SK-N-SH treated with all-trans-retinoic acid at 6 μM for 48 hours (cell line): ENCODE results near the gene NRXN3.
A peak's percentile ranks its signal among the peaks of the same experiment; 100 is the strongest.

Source experiments
- ATAC-seq: fragments of 200-7000 bp; cut with Tn5 transposase; 3 replicates; pipeline ENCODE4 v1.9.1; 2020; ENCODE audit warnings: mild to moderate bottlenecking, moderate library complexity
- ARNTL ChIP-seq: fragments of 450-650 bp; formaldehyde crosslinking; IDR thresholded peaks from 2 replicates; pipeline ENCODE4 v1.5.0; 2020; ENCODE audit warnings: low read depth, mild to moderate bottlenecking, moderate library complexity, borderline replicate concordance
- BACH2 ChIP-seq: fragments of 250-450 bp; sonication (Bioruptor Pico); IDR thresholded peaks from 2 replicates; pipeline ENCODE4 v1.9.0; 2021; ENCODE audit warnings: mild to moderate bottlenecking, borderline replicate concordance
- CSDC2 ChIP-seq: fragments of 250-450 bp; sonication (Bioruptor Pico); IDR thresholded peaks from 2 replicates; pipeline ENCODE4 v1.5.0; 2020; ENCODE audit warnings: mild to moderate bottlenecking, moderate library complexity
- ESRRG ChIP-seq: fragments of 250-450 bp; sonication (Bioruptor Pico); IDR thresholded peaks from 2 replicates; pipeline ENCODE4 v1.6.1; 2021; ENCODE audit warnings: mild to moderate bottlenecking
- GLIS3 ChIP-seq: fragments of 250-450 bp; sonication (Bioruptor Pico); IDR thresholded peaks from 2 replicates; pipeline ENCODE4 v1.5.0; 2020; ENCODE audit warnings: mild to moderate bottlenecking, moderate library complexity
- ISL1 ChIP-seq: fragments of 250-450 bp; sonication (Bioruptor Pico); IDR thresholded peaks from 2 replicates; pipeline ENCODE4 v2.1.2; 2022; ENCODE audit warnings: mild to moderate bottlenecking, moderate library complexity
- OSR1 ChIP-seq: fragments of 250-450 bp; sonication (Bioruptor Pico); IDR thresholded peaks from 2 replicates; pipeline ENCODE4 v1.8.0; 2022; ENCODE audit warnings: moderate library complexity, mild to moderate bottlenecking, inconsistent platforms
- PPARA ChIP-seq: fragments of 250-450 bp; sonication (Bioruptor Pico); IDR thresholded peaks from 2 replicates; pipeline ENCODE4 v1.5.0; 2020; ENCODE audit warnings: mild to moderate bottlenecking, borderline replicate concordance
- RARB ChIP-seq: fragments of 250-450 bp; sonication (Bioruptor Pico); IDR thresholded peaks from 2 replicates; pipeline ENCODE4 v1.8.0; 2021; ENCODE audit warnings: mild to moderate bottlenecking, moderate library complexity
- SNAI2 ChIP-seq: fragments of 250-450 bp; sonication (Bioruptor Pico); IDR thresholded peaks from 2 replicates; pipeline ENCODE4 v1.5.0; 2020; ENCODE audit warnings: mild to moderate bottlenecking, moderate library complexity
- TOX ChIP-seq: fragments of 250-450 bp; sonication (Bioruptor Pico); IDR thresholded peaks from 2 replicates; pipeline ENCODE4 v1.8.0; 2021; ENCODE audit warnings: mild to moderate bottlenecking, moderate library complexity, borderline replicate concordance
- ZC3H10 ChIP-seq: fragments of 250-450 bp; sonication (Bioruptor Pico); IDR thresholded peaks from 2 replicates; pipeline ENCODE4 v1.5.1; 2021; ENCODE audit warnings: mild to moderate bottlenecking, moderate library complexity
- ZFP3 ChIP-seq: fragments of 250-450 bp; sonication (Bioruptor Pico); IDR thresholded peaks from 2 replicates; pipeline ENCODE4 v1.5.0; 2020; ENCODE audit warnings: mild to moderate bottlenecking, moderate library complexity
- ZFP30 ChIP-seq: fragments of 450-650 bp; formaldehyde crosslinking; IDR thresholded peaks from 2 replicates; pipeline ENCODE4 v1.5.0; 2022; ENCODE audit warnings: mild to moderate bottlenecking, moderate library complexity
- ZNF565 ChIP-seq: fragments of 450-650 bp; formaldehyde crosslinking; conservative IDR thresholded peaks from 2 replicates; pipeline ENCODE4 v1.5.0; 2020; ENCODE audit warnings: low read depth, mild to moderate bottlenecking, moderate library complexity
- ZNF70 ChIP-seq: fragments of 450-650 bp; formaldehyde crosslinking; IDR thresholded peaks from 2 replicates; pipeline ENCODE4 v1.5.0; 2020; ENCODE audit warnings: mild to moderate bottlenecking, moderate library complexity
- ZNF8 ChIP-seq: fragments of 450-650 bp; formaldehyde crosslinking; IDR thresholded peaks from 2 replicates; pipeline ENCODE4 v1.5.0; 2020; ENCODE audit warnings: mild to moderate bottlenecking, moderate library complexity
- TF ChIP-seq, protein P1 (sequence below): fragments of 250-450 bp; sonication (Bioruptor Pico); IDR thresholded peaks from 2 replicates; pipeline ENCODE4 v1.8.0; 2021; ENCODE audit warnings: low read depth, mild to moderate bottlenecking, moderate library complexity, borderline replicate concordance
- TF ChIP-seq, protein P2 (sequence below): fragments of 250-450 bp; sonication (Bioruptor Pico); IDR thresholded peaks from 2 replicates; pipeline ENCODE4 v1.5.0; 2020; ENCODE audit warnings: mild to moderate bottlenecking, moderate library complexity
- TF ChIP-seq, protein P3 (sequence below): fragments of 250-450 bp; sonication (Bioruptor Pico); IDR thresholded peaks from 2 replicates; pipeline ENCODE4 v1.5.1; 2020; ENCODE audit warnings: low read depth, mild to moderate bottlenecking, moderate library complexity

Gene NRXN3

DNA sequence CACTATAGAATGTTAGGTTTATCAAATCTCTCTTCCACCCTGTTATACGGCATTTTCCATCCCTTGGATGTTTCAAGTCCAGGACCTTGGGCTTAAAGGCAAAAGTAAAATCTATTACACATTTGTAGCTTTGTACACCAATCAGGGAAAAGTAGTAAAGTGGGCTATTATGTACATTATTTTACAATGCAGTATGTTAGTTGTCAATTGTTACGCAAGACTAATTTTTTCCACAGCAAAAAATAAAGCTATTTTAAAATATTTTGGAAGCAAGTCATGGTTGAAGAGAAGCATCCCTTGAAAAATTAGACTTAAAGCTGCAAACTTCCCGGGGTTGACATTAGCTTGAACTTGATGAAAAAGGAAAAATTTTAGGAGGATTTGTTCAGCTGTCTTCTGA lies 1564.9 kb downstream of the NRXN3 start:
- ATAC-seq, result no peak
- TF ChIP-seq ZC3H10 (CRISPR knock-in tag) (no peak), ZFP30 (no peak), OSR1 (no peak), RARB (CRISPR knock-in tag) (no peak), ZFP3 (CRISPR knock-in tag) (no peak), ZNF8 (CRISPR knock-in tag) (no peak), GLIS3 (CRISPR knock-in tag) (no peak), PPARA (CRISPR knock-in tag) (no peak), CSDC2 (CRISPR knock-in tag) (no peak), BACH2 (no peak), SNAI2 (CRISPR knock-in tag) (no peak), ZNF70 (CRISPR knock-in tag) (no peak)
- TF ChIP-seq, protein P1, sequence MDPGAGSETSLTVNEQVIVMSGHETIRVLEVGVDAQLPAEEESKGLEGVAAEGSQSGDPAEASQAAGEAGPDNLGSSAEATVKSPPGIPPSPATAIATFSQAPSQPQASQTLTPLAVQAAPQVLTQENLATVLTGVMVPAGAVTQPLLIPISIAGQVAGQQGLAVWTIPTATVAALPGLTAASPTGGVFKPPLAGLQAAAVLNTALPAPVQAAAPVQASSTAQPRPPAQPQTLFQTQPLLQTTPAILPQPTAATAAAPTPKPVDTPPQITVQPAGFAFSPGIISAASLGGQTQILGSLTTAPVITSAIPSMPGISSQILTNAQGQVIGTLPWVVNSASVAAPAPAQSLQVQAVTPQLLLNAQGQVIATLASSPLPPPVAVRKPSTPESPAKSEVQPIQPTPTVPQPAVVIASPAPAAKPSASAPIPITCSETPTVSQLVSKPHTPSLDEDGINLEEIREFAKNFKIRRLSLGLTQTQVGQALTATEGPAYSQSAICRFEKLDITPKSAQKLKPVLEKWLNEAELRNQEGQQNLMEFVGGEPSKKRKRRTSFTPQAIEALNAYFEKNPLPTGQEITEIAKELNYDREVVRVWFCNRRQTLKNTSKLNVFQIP (CRISPR knock-in tag), result no peak

DNA sequence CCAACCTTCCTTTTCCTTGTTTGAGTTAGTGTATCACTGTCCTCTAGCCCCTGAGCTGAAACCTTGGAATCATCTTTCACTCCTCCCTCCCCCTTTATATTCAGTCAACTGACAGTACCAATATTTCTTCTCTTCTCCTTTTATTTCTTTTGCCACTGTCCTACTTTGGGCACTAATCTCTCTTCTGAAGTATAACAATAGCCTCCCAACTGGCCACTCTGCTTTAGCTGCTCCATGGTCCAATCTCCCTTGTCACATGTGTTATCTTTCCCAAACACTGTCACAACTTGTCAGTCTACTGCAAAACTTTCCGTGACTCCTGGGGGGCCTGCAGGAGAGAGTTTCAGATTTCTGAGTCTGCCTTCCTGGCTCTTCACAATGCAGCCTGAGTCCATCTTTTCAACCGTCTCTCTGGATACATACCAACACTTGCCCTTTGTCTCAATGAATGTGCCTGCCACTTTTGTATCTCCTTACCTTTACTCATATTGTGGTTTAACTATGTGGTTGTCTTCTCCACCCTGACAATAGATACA lies 1570.0 kb downstream of the NRXN3 start:
- TF ChIP-seq ESRRG (CRISPR knock-in tag), result no peak
- TF ChIP-seq, protein P1 (CRISPR knock-in tag), result no peak
- TF ChIP-seq ZNF565 (CRISPR knock-in tag), result no peak
- TF ChIP-seq ZNF70 (CRISPR knock-in tag), result no peak
- TF ChIP-seq, all 23 proteins: peak for 0
- no peak for ATAC-seq

DNA sequence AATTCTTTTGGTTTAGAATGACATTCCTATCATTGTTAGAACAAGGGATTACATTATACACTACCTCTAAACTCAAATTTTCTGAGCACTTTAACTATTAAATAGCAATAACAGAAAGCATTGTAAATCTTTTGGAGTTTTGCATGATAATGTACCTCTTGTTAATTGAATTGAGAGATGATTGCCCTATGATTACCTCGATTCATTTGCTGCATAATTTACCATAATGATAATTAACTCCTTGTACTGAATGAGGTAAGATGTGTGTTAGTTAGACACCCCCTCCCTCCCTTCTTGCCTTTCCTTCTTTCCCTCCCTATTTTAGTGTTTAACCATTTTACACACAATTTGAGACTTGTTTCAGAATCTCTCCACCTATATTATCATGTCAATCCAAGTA lies 1572.0 kb downstream of the NRXN3 start:
- TF ChIP-seq ISL1 (peak; percentile 29; the same call in 1 of the 2 replicates), PPARA (CRISPR knock-in tag) (no peak)
- ATAC-seq, result no peak

DNA sequence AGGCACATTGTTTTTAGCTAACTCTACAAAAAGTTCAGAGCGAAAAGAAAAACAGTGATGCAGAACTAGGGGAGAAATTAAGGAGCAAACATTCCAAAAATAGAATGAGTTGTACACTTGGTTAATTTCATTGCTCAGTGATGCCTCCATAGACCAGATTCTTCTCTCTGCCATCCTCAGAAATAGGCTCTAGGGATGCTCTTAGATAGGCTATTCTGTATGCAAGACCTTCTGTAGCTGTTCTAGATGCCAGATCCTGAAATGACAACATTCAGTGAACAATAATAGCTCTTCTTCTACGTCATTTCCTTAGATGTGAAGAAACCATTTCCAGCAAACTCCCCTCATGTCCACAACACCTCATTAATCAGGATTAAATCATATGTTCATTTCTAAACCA lies 1574.9 kb downstream of the NRXN3 start:
- TF ChIP-seq ZNF70 (CRISPR knock-in tag), result no peak
- TF ChIP-seq ZFP30, result no peak
- TF ChIP-seq ARNTL (CRISPR knock-in tag), result no peak
- TF ChIP-seq ZFP3 (CRISPR knock-in tag), result no peak
- TF ChIP-seq, all 23 proteins: peak for 0
- ATAC-seq, result no peak

DNA sequence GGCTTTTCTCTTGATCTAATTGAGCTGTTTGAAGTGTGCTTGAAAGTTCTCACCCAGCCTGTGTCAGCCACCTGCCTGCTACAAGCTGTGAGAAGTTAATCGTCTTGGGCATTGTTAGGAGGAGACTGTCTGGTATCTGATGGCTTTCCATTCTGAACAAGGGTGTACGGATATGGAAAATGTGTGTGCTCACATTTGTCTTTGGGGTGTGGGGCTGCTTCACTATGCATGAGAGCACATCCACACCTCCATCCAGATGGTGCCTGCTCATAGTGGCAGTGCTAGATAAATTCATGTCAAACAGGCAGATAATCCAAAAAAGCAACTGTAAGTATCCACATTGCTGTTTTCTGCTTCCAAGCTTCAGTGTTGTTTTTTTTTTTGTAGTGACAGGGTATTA lies 1578.9 kb downstream of the NRXN3 start:
- TF ChIP-seq ZFP30 (no peak), SNAI2 (CRISPR knock-in tag) (no peak), TOX (CRISPR knock-in tag) (no peak), ARNTL (CRISPR knock-in tag) (no peak), GLIS3 (CRISPR knock-in tag) (no peak), ZNF70 (CRISPR knock-in tag) (no peak), ZFP3 (CRISPR knock-in tag) (no peak), RARB (CRISPR knock-in tag) (no peak)
- TF ChIP-seq, protein P2, sequence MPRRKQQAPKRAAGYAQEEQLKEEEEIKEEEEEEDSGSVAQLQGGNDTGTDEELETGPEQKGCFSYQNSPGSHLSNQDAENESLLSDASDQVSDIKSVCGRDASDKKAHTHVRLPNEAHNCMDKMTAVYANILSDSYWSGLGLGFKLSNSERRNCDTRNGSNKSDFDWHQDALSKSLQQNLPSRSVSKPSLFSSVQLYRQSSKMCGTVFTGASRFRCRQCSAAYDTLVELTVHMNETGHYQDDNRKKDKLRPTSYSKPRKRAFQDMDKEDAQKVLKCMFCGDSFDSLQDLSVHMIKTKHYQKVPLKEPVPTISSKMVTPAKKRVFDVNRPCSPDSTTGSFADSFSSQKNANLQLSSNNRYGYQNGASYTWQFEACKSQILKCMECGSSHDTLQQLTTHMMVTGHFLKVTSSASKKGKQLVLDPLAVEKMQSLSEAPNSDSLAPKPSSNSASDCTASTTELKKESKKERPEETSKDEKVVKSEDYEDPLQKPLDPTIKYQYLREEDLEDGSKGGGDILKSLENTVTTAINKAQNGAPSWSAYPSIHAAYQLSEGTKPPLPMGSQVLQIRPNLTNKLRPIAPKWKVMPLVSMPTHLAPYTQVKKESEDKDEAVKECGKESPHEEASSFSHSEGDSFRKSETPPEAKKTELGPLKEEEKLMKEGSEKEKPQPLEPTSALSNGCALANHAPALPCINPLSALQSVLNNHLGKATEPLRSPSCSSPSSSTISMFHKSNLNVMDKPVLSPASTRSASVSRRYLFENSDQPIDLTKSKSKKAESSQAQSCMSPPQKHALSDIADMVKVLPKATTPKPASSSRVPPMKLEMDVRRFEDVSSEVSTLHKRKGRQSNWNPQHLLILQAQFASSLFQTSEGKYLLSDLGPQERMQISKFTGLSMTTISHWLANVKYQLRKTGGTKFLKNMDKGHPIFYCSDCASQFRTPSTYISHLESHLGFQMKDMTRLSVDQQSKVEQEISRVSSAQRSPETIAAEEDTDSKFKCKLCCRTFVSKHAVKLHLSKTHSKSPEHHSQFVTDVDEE (CRISPR knock-in tag), result no peak
- TF ChIP-seq, protein P3, sequence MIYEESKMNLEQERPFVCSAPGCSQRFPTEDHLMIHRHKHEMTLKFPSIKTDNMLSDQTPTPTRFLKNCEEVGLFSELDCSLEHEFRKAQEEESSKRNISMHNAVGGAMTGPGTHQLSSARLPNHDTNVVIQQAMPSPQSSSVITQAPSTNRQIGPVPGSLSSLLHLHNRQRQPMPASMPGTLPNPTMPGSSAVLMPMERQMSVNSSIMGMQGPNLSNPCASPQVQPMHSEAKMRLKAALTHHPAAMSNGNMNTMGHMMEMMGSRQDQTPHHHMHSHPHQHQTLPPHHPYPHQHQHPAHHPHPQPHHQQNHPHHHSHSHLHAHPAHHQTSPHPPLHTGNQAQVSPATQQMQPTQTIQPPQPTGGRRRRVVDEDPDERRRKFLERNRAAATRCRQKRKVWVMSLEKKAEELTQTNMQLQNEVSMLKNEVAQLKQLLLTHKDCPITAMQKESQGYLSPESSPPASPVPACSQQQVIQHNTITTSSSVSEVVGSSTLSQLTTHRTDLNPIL, result no peak
- TF ChIP-seq, protein P1 (CRISPR knock-in tag), result no peak
- ATAC-seq, result no peak
